LNCAP (cell line): ENCODE results near the gene PLEKHM3.

Experiments
- CTCF ChIP-seq: fragments of 450-650 bp; IDR thresholded peaks from 2 replicates; pipeline ENCODE4 v1.5.1; 2017; ENCODE audit warnings: mild to moderate bottlenecking

The PLEKHM3 gene

GRCh38 chr2:207808119-207808518 is 217.2 kb downstream of the PLEKHM3 start:
- no peak for TF ChIP-seq CTCF

GRCh38 chr2:207807516-207807915 is 217.8 kb downstream of the PLEKHM3 start:
- TF ChIP-seq CTCF: no peak

GRCh38 chr2:207805566-207806226 is 219.6 kb downstream of the PLEKHM3 start:
- no peak for TF ChIP-seq CTCF

GRCh38 chr2:207802650-207803049 is 222.7 kb downstream of the PLEKHM3 start:
- TF ChIP-seq CTCF: no peak

- TF ChIP-seq CTCF: no peak
Observed at GRCh38 chr2:207801259-207801658, 224.1 kb downstream of the PLEKHM3 start.

GRCh38 chr2:207796585-207797350 is 228.6 kb downstream of the PLEKHM3 start:
- TF ChIP-seq CTCF: no peak

GRCh38 chr2:207792244-207792785 is 233.0 kb downstream of the PLEKHM3 start:
- no peak for TF ChIP-seq CTCF
